GM19238 (cell line): Measurements from ENCODE around the gene UNC13A.

Experiments
- DNase-seq: peaks from one replicate; pipeline ENCODE4 v3.0.0; 2011; ENCODE audit warnings: low spot score; ENCODE audit not compliant: insufficient read length

UNC13A gene

DNA sequence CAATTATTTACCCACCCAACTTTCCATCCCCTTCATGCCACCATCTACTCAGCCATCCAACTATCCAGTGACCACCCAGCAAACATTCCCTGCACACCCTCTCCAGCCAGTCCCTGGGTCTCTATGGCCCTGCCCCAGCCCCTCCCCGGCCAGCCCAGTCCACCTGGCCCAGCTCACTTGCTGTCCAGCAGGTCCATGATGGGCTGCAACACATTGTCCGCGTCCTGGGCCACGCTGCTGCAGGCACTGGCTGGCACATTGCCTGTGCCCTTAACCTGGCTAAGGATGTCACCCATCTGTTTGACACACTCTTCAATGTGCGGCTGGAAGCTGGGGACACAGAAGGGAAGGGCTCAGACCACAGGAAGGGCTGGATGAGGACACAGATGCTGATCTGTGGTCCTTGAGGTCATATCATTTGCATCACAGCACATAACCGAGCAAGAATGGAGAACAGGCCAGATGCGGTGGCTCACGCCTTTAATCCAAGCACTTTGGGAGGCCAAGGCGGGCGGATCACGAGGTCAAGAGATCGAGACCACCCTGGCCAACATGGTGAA, 61.6 kb downstream of the UNC13A start:
- DNase-seq = no peak

- DNase-seq = no peak
Measured at GRCh38 chr19:17625980-17626379, 62.2 kb downstream of the UNC13A start.

GRCh38 chr19:17625043-17625442, 63.1 kb downstream of the UNC13A start:
- no peak for DNase-seq

- DNase-seq = no peak
Measured at GRCh38 chr19:17624314-17624991, 63.7 kb downstream of the UNC13A start.

- no peak for DNase-seq
Measured at GRCh38 chr19:17623224-17623935, 64.8 kb downstream of the UNC13A start.

- no peak for DNase-seq
Measured at GRCh38 chr19:17620696-17621095, 67.5 kb downstream of the UNC13A start.

GRCh38 chr19:17618936-17619335, 69.2 kb downstream of the UNC13A start:
- DNase-seq = no peak

DNA sequence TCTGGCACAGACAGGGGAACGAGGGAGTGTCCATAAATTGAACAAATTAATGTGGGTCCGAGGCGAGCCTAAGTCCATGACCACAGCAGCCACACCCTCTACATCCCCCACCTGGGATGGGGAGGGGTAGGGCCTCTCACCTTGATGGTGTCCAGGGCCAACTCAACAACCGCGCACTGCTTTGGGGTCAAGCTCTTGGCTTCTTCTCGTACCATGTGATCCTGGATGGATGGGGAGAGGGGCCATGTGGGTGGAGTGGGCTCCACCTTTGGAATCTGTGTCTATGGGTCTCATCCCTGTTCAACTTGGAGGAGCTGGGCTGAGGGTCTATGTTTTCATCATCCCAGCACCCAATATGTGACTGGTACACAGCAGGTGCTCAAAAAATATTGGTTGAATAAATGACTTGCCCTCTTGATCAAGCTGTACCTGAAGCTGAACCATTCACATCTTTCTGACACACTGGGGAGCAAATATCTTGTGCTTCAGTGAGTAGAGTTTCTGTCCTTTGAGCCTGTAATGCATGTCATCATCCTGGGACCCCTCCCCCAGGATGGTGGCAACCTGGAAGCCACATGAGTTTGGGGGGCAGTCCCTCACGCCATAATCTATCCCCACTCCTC, 69.8 kb downstream of the UNC13A start:
- DNase-seq = no peak

- DNase-seq = no peak
Measured at GRCh38 chr19:17617807-17618192, 70.4 kb downstream of the UNC13A start.

- DNase-seq = no peak
Measured at GRCh38 chr19:17616961-17617806, 71.0 kb downstream of the UNC13A start.

DNA sequence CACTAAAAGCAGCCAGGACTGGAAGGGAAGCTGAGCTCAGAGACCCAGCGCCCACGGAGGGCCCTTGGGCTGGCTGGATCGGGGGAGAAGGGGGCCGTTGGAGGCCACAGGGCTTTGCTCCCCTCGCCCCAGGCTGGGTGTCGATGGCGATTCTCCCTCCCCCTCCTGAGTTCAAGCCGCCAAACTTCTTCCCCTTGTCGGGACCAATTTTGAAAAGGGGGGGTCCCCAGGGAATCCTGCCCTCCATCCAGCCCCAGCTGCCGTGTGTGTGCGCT, 71.5 kb downstream of the UNC13A start:
- DNase-seq = no peak

- no peak for DNase-seq
Measured at GRCh38 chr19:17615889-17616685, 72.1 kb downstream of the UNC13A start.

DNA sequence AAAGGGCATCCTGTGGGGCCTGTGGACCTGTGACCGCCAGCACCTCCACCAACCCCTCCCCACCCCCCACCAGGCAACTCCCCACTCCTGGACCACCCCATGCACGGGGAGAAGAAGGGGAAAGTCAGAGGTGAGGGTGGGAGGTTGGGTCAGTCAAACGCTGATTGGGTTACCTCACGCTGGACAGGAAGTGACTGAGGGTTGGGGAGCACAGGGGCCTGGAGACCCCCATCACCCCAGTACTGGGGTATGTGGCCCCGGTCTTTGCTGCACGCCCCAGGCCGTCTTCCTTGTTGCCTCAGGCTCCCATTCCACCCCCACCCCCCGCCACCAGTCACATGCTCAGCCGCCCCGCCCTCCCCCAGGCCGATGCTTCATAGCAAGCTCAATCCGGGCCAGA, 73.7 kb downstream of the UNC13A start:
- DNase-seq = no peak

DNA sequence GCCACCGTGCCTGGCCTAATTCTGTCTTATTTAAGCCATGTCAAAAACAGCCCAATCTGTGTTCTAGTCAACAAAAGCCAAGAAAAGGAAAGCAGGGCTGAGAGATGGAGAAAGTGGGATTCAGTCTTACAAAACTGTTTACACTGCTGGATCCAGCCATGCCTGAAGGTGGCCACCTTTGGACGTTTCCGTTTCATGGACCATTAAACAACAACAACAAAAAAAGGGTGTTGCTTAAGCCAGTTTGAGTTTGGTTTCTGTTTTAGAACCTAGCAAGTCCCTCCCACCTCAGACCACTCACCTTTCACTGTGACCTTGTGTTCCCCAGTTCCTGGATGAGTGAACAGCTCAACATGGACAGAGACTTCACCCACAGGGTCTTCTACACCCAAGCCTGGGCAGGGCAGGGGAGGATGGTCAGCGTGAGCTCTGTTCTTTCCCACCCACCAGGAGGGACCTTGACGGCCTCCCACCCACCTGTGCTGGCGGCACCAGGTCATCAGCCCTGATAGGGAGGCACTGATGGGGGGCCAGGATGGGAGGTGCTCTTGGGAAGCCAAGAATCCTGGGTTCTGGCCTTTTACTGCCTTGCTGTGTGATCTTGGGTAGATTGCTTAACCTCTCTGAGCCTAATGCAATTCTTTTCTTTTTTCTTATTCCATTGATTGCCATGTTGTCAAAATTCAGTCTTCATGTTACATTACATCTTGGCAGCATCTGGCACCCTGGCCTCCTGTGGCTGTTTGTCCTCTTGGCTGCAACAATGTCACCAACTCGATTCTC, 76.5 kb downstream of the UNC13A start:
- no peak for DNase-seq

GRCh38 chr19:17610384-17610783, 77.8 kb downstream of the UNC13A start:
- no peak for DNase-seq

GRCh38 chr19:17607936-17608335, 80.2 kb downstream of the UNC13A start:
- no peak for DNase-seq

DNA sequence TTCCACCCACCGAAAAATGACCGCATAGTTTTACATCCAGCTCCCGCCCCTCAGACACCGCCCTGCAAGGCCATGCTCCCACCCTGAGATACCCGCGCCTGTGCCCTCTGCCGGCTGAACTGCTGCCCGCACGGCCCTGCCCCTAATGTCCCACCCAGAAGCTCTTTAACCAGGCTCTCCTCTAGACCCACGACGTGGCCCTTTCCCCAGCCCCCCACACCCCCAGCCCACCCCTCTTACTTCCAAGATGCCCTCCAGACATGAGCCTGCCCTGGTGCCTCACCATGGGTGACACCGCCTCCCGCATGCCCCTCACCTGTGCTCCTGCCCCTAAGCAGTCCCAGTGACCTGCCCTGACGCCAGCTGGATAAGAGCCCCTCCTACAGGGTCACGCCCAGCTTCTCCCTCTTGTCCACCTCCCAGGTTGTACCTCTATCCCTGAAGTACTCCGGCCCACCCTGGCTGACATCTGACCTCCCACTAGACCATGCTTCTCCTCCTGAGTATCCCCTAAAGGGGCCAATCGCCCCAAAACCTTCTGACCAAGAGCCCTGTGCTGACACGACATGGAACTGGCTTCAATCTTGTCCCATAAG, 81.5 kb downstream of the UNC13A start:
- no peak for DNase-seq

GRCh38 chr19:17605761-17606589, 82.2 kb downstream of the UNC13A start:
- DNase-seq = peak; percentile 86

- DNase-seq = no peak
Measured at GRCh38 chr19:17605117-17605516, 83.0 kb downstream of the UNC13A start.
